Measurements from ENCODE around the gene COQ9. TPM values are rescaled to one million over a fixed set of nuclear protein-coding genes. Genes with fewer than 3 reads are reported as not detected.
"Not testable (repeated sequence)": the region's sequence is repeated elsewhere in the genome, so short reads cannot be mapped to it uniquely, and the experiment has no call there.

The COQ9 gene
- total RNA-seq, 1 donor from 2014 or later = 58.7 TPM

GRCh38 chr16:57485916-57486857, 38.9 kb downstream of the COQ9 start, which contains the start of gene DOK4:
TSS of gene DOK4 (minus strand) at chr16:57486493. CDS start at chr16:57479507, 6,986 bp downstream.
- peak; percentile 64 for DNase-seq

GRCh38 chr16:57486858-57487834, 39.9 kb downstream of the COQ9 start:
- no peak for DNase-seq

- DNase-seq = no peak
Observed at GRCh38 chr16:57489229-57489628, 42.0 kb downstream of the COQ9 start.

- DNase-seq = no peak
Observed at GRCh38 chr16:57493767-57494166, 46.5 kb downstream of the COQ9 start.

- DNase-seq = no peak
Observed at GRCh38 chr16:57497121-57497520, 49.8 kb downstream of the COQ9 start.

GRCh38 chr16:57498031-57498430, 50.8 kb downstream of the COQ9 start:
- DNase-seq = no peak

- DNase-seq = not testable (repeated sequence)
Observed at GRCh38 chr16:57499941-57500340, 52.7 kb downstream of the COQ9 start.

GRCh38 chr16:57500578-57501111, 53.4 kb downstream of the COQ9 start:
- DNase-seq = no peak

GRCh38 chr16:57501492-57501891, 54.2 kb downstream of the COQ9 start:
- no peak for DNase-seq

- no peak for DNase-seq
Observed at GRCh38 chr16:57502048-57502775, 54.9 kb downstream of the COQ9 start.

- no peak for DNase-seq
Observed at GRCh38 chr16:57503366-57503765, 56.1 kb downstream of the COQ9 start.

GRCh38 chr16:57504001-57504400, 56.7 kb downstream of the COQ9 start:
- no peak for DNase-seq

GRCh38 chr16:57504491-57504890, 57.2 kb downstream of the COQ9 start:
- DNase-seq = no peak

GRCh38 chr16:57505169-57505568, 57.9 kb downstream of the COQ9 start:
- no peak for DNase-seq

- no peak for DNase-seq
Observed at GRCh38 chr16:57507136-57508034, 60.1 kb downstream of the COQ9 start.

GRCh38 chr16:57508035-57508425, 60.8 kb downstream of the COQ9 start:
- no peak for DNase-seq

- no peak for DNase-seq
Observed at GRCh38 chr16:57509231-57509923, 62.1 kb downstream of the COQ9 start.

GRCh38 chr16:57510016-57510871, 63.0 kb downstream of the COQ9 start:
- DNase-seq = peak; percentile 24
